GM19468 (cell line): Measurements from ENCODE around the gene PIGU.
"Not testable (repeated sequence)": the region's sequence is repeated elsewhere in the genome, so short reads cannot be mapped to it uniquely, and the experiment has no call there.

Experiments used
- ATAC-seq: cut with Tn5 transposase; IDR thresholded peaks from one replicate; pipeline ENCODE4 v1.9.1; 2021; ENCODE audit warnings: mild to moderate bottlenecking, moderate library complexity, moderate number of reproducible peaks; ENCODE audit not compliant: unreplicated experiment; ENCODE audit errors: extremely low read depth

PIGU gene

DNA sequence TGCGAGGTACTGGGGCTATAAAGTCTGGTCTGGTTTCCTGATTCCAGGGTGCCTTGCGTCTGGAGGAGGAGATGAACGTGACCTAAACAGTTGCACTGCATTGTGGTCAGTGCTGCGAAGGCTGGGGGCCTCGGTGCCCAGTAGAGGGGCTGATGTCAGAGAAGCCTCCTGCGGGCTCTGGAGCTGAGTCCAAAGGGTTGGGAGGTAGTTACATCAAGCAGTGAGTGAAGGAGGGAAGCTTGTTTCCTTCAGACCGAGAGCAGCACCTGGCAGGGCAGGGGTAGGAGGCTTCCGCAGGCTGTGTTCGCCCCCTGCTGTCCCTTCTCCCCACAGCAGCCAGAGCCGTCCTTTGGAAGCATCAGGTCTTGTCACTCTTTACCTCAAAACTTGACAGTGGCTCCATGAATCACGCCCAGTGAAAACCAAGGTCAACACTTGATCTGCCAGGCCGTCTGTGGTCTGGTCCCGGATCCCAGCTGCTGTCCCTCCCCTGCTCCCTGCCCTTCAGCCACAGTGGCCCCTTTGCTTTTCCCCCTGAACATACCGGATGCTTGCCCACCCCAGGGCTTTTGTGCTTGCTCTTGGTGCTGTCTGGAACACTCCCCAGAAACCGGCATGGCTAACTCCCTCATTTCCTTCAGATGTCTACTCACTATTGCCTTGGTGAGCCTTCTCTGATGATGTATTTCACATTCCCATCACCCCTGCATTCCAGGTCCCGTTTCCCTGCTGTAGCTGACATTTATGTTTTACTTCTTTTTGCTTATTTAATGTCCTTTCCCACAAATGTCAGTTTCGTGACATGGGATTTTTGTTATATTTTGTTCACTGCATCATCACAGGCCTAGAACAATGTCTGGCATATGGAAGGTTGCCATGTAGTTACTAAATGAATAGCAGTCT lies 153.7 kb downstream of the PIGU start:
- no peak for ATAC-seq

DNA sequence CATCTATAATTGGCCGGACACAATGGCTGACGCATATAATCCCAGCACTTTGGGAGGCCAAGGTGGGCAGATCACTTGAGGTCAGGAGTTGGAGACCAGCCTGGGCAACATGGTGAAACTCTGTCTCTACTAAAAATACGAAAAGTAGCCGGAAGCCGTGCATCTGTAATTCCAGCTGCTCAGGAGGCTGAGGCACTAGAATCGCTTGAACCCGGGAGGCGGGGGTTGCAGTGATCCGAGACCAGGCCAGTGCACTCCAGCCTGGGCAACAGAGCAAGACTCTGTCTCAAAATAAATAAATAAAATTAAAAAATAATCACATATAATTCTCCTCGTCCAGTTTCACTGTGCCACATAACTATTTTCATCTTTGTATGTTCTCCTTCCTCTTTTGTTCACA lies 157.1 kb downstream of the PIGU start:
- not testable (repeated sequence) for ATAC-seq

DNA sequence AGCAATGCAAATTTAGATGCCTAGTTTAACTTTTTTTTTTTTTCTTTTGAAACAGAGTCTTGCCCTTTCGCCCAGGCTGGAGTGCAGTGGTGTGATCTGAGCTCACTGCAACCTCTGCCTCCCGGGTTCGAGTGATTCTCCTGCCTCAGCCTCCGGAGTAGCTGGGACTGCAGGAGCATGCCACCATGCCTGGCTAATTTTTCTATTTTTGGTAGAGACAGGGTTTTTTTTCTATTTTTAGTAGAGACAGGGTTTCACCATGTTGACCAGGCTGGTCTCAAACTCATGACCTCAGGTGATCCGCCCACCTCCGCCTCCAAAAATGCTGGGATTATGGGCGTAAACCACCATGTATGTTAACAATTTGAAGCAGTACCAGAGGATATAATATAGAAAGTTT lies 158.0 kb downstream of the PIGU start:
- not testable (repeated sequence) for ATAC-seq

DNA sequence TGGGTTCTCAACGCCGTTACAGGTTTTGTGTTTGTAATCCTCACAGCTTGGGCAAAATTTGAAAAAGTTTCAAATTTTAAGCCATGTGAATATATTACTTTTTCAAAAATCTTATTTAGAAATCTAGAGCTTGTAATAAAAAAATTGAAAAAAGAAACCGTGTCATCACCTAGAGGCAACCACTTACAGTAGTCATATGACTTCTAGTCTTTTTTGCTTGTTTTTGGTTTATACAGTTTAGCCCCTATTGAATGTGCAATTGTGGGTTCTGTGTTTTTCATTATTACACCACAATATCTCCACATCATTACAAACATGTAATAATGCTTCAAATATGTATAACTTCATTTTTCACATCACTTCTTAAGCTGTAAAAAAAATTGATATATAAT lies 159.8 kb downstream of the PIGU start:
- no peak for ATAC-seq

DNA sequence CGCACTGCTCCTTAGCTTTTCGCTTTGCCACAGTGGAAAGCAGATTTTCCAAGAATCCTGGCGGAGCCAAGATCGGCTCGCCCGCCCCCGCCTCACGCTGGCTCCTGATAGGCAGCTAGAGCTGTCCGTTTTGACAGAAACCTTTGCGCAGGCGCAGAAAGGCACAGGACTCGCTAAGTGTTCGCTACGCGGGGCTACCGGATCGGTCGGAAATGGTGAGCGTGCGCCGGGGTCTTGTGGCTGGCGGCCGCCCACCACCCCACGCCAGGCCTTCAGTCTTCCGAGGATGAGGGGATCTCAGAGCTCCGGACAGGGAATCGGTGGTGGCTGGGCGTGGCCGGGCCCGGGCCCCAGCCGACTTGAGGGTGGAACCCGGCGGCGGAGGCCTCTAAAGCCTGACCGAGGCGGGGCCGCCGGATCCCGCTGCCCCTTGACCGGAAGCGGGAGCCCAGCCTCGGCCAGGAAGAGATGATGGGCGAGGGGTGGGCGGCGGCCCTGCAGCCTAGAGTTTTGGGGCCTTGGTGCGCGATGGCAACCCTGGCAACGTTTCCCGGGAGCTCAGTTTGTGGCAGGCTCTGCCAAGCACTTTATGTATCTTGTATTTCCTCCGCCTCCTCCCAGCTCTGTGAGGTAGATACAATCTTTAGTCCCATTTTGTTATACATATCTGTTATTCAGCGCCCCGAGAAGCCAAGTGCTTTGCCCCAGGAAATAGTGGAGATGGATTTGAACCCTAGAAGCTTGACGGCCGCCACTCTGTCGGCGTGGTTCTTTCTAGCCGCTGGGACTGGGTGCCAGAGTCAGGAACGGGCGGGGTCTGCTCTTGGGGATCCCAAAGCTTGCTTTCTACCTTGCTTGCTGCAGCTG lies 160.4 kb downstream of the PIGU start, which contains the start of gene DYNLRB1:
DYNLRB1 (plus strand) TSS at position 176 of the 867 bp plus-strand sequence; CDS start at position 213, 37 bp downstream.
- ATAC-seq, result no peak

DNA sequence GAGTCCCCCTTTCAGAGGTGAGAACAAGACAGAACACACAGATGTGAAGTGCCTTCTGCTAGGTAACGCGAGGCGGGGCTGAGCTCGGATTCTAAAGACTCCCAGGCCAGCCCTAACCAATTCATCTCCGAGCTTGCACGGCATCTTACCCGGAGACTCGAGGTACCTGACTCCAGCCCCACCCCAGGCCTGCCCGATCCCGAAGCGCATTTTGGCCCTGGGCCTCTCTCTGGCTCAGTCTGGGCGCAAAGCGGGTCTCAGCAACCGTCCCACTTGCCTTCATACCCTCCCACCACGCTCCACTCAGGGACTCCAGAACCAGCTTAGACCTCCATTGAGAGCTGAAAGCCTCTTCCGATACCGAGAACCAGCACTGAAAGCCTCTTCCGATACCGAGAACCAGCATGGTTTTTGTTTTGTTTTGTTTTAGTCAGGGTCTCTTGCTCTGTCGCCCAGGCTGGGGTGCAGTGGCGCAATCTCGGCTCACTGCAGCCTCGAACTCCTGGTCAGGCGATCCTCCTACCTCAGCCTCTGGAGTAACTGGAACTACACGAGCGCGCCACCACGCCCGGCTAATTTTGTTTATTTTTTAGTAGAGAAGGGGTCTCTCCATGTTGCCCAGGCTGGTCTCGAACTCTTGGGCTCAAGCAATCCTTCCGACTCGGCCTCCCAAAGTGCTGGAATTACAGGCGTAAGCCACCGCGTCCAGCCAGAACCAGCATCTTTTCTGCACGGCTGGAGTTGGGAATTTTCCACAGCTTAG lies 161.2 kb downstream of the PIGU start:
- ATAC-seq, result peak; percentile 16

DNA sequence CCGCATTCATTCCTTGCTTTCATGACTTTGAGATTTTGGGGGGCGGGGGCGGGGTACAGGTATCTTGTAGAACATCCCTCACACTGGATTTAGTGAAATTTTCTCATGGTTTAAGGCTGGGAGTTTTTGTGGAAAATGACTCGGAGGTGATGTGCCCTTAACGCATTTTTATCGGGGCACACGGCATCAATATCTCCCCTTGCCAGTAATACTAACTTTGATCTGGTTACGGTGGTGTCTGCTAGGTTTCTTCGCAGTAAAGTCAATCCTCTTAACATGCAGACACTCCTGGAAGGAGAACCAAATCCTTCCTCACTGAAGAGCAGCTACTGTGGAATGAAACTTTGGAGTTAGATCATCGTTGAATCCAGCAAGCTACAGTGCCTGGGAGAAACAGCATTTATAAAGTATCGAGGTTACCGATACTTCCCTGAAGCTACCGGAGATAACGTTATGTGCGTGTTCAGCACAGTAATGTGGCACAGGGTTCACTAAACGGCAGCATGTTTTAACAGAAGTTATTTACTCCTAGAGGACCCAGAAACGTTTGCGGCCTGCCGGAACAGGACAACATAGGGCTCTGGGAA lies 161.9 kb downstream of the PIGU start:
- no peak for ATAC-seq

DNA sequence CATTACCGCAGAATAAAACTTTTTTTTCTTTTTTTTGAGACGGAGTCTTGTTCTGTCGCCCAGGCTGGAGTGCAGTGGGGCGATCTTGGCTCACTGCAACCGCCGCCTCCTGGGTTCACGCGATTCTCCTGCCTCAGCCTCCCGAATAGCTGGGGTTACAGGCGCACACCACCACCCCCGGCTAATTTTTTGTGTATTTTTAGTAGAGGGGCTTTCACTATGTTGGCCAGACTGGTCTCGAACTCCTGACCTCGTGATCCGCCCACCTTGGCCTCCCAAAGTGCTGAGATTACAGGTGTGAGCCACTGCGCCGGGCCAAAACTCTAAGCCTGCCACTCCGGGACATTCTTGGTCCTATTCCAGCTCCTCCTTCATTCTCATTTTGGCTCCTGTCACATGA lies 162.9 kb downstream of the PIGU start:
- ATAC-seq, result not testable (repeated sequence)

DNA sequence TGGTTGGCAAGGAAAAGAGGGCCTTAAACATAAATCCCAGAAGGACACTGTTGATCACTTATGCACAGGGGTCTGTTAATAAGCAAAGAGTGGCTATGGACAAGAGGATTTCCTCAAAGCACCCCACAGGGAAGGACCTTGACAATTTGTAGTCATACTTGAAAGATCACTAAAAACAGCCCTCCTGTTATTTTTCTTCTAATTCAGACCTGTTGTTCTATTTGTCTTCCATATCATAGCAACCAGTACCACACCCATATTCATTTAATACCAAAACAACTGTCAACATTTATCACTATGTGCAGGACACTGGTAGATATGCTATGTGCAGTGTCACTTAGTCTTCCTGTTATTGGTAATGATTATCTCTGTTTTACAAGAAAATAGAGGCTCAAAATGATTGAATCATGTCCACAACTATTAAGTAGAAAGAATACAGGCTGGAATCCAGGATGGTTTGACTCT lies 163.9 kb downstream of the PIGU start:
- ATAC-seq, result no peak

DNA sequence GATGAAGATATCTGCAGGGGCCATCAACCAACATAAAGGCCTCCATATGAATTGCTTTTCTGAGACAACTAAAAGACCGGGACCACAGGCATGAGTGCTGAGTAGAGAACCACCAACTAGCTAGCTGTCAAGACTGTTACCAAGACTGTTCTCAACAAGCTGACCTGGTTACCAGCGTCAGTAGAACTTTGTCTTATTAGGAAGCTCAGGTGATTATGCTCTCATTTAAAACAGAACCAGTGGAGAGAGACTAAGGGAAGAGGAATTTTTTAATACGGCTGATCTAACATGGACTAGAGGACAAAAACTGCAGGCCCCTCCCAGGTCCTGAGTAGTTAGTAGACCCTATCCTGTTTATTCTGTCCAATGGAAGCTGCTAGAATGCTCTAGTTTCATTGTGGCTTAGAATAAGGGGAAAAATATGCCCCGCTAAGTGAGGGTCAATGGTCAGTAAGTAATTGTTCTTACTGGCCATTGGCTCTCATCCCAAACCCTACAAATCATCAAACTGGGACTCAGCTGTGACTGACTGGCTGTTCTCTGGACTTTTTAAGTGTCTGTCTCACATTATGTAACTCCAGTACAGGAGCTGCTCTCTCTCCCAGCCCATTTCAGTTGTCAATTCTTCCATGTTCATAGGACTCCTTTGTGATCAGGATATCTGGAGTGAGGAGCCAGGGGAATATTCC lies 164.5 kb downstream of the PIGU start:
- ATAC-seq, result no peak

DNA sequence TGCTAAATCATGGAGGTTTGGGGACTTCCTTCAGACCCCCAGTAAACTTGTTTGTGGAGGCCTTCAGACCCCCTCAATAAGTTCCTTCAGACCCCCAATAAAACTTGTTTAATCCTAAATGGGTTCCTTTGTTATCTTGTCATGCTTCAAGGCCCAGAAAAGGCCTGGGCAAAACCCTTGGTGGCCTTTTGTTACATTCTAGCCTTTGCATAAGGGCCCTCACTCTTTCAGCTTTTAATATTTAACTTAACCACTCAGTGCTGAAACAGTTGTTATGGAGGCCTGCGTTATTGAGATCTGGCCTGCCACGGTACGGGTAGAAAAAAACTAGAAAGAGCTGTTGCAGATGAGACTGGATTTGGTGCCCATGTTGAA lies 165.0 kb downstream of the PIGU start:
- ATAC-seq, result no peak

DNA sequence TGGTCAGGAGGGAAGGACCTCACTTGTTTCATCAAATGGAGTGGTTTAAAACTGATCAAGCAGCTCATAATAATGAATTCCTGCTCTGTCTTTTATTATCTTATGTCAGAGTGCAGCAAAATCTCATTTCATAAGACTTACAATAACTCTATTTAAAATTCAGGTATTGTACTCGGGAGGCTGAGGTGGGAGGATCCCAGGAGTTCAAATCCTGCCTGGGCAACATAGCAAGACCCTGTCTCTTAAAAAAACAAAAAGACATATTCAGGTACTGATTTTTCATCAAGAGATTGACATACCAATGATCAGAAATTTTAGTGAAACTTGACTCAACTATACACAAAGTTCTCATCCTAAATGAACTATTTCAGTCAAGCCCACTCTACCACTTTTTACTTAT lies 166.3 kb downstream of the PIGU start:
- no peak for ATAC-seq
